ENCODE data around the gene TLE4.
"Not testable (repeated sequence)": the region's sequence is repeated elsewhere in the genome, so short reads cannot be mapped to it uniquely, and the experiment has no call there.

Gene TLE4

GRCh38 chr9:79639354-79639753, 67.6 kb downstream of the TLE4 start:
- DNase-seq: no peak

- not testable (repeated sequence) for DNase-seq
Measured at GRCh38 chr9:79640067-79640466, 68.3 kb downstream of the TLE4 start.

- DNase-seq: no peak
Measured at GRCh38 chr9:79641070-79641469, 69.3 kb downstream of the TLE4 start.

GRCh38 chr9:79642671-79643070, 70.9 kb downstream of the TLE4 start:
- peak; percentile 45 for DNase-seq

- DNase-seq: no peak
Measured at GRCh38 chr9:79644048-79644447, 72.3 kb downstream of the TLE4 start.

GRCh38 chr9:79644601-79645000, 72.8 kb downstream of the TLE4 start:
- DNase-seq: no peak

- DNase-seq: no peak
Measured at GRCh38 chr9:79645110-79645509, 73.3 kb downstream of the TLE4 start.

GRCh38 chr9:79646096-79646495, 74.3 kb downstream of the TLE4 start:
- no peak for DNase-seq

GRCh38 chr9:79651251-79651795, 79.6 kb downstream of the TLE4 start:
- DNase-seq: no peak

- DNase-seq: no peak
Measured at GRCh38 chr9:79652598-79652997, 80.8 kb downstream of the TLE4 start.

- DNase-seq: not testable (repeated sequence)
Measured at GRCh38 chr9:79654591-79655382, 83.0 kb downstream of the TLE4 start.

GRCh38 chr9:79655551-79655950, 83.8 kb downstream of the TLE4 start:
- DNase-seq: no peak

- no peak for DNase-seq
Measured at GRCh38 chr9:79656169-79656568, 84.4 kb downstream of the TLE4 start.

GRCh38 chr9:79657891-79658290, 86.1 kb downstream of the TLE4 start:
- DNase-seq: no peak

GRCh38 chr9:79658926-79659325, 87.2 kb downstream of the TLE4 start:
- DNase-seq: no peak

- DNase-seq: peak; percentile 92
Measured at GRCh38 chr9:79660615-79661014, 88.8 kb downstream of the TLE4 start.

GRCh38 chr9:79661279-79661678, 89.5 kb downstream of the TLE4 start:
- peak; percentile 82 for DNase-seq

GRCh38 chr9:79661886-79662536, 90.2 kb downstream of the TLE4 start:
- peak; percentile 57 for DNase-seq

GRCh38 chr9:79662537-79662956, 90.8 kb downstream of the TLE4 start:
- DNase-seq: peak; percentile 95

- peak; percentile 31 for DNase-seq
Measured at GRCh38 chr9:79663300-79663699, 91.5 kb downstream of the TLE4 start.

GRCh38 chr9:79663878-79664277, 92.1 kb downstream of the TLE4 start:
- peak; percentile 95 for DNase-seq

GRCh38 chr9:79664375-79664831, 92.6 kb downstream of the TLE4 start:
- DNase-seq: peak; percentile 83

GRCh38 chr9:79665369-79665768, 93.6 kb downstream of the TLE4 start:
- no peak for DNase-seq

GRCh38 chr9:79665931-79666330, 94.2 kb downstream of the TLE4 start:
- DNase-seq: no peak
